H1 (cell line): Measurements from ENCODE around the gene GGCX.

Source experiments
- CBX8 ChIP-seq: fragments of 300-800, 300-1000 bp; sonication (generic); IDR thresholded peaks from 2 replicates; pipeline ENCODE4 v1.7.1; 2016; ENCODE audit warnings: low read depth, low read length, borderline replicate concordance
- CEBPB ChIP-seq: IDR thresholded peaks from 2 replicates; pipeline ENCODE4 v1.6.1; 2012; ENCODE audit warnings: low read depth, low read length
- EZH2 ChIP-seq: fragments of 200-600 bp; sonication (generic); IDR thresholded peaks from 2 replicates; pipeline ENCODE4 v1.7.1; 2012; ENCODE audit warnings: low read depth, mild to moderate bottlenecking, moderate library complexity, low read length, inconsistent platforms; ENCODE audit not compliant: severe bottlenecking
- KDM1A ChIP-seq: fragments of 200-600, 300-600 bp; sonication (generic); IDR thresholded peaks from 2 replicates; pipeline ENCODE4 v1.7.1; 2016; ENCODE audit warnings: mild to moderate bottlenecking, low read length, borderline replicate concordance
- MAFK ChIP-seq: IDR thresholded peaks from 2 replicates; pipeline ENCODE4 v1.6.1; 2012; ENCODE audit warnings: low read depth, mild to moderate bottlenecking, improper control_type of control experiment, low read length
- TCF12 ChIP-seq: IDR thresholded peaks from 2 replicates; pipeline ENCODE4 v1.6.1; 2011; ENCODE audit warnings: low read depth, mild to moderate bottlenecking, low read length
- ZNF274 ChIP-seq: IDR thresholded peaks from 2 replicates; pipeline ENCODE4 v1.7.0; 2012; ENCODE audit warnings: low read length, borderline replicate concordance; ENCODE audit errors: extremely low read depth
- TF ChIP-seq, protein P1 (sequence below), 3 experiments: IDR thresholded peaks; 1 replicate in 2 of 3; 2 replicates in 1 of 3; pipeline versions ENCODE4 v1.5.1 to v1.6.1; 2011; ENCODE audit warnings: low read length in 3 of 3, mild to moderate bottlenecking in 3 of 3, inconsistent platforms in 2 of 3, low read depth in 1 of 3, moderate library complexity in 1 of 3; ENCODE audit not compliant: insufficient read depth in 1 of 3; ENCODE audit errors: control extremely low read depth in 1 of 3
- TF ChIP-seq, protein P2 (sequence below): IDR thresholded peaks from 2 replicates; pipeline ENCODE4 v1.6.1; 2012; ENCODE audit warnings: inconsistent platforms

- TF ChIP-seq KDM1A = no peak
- TF ChIP-seq, protein P1, sequence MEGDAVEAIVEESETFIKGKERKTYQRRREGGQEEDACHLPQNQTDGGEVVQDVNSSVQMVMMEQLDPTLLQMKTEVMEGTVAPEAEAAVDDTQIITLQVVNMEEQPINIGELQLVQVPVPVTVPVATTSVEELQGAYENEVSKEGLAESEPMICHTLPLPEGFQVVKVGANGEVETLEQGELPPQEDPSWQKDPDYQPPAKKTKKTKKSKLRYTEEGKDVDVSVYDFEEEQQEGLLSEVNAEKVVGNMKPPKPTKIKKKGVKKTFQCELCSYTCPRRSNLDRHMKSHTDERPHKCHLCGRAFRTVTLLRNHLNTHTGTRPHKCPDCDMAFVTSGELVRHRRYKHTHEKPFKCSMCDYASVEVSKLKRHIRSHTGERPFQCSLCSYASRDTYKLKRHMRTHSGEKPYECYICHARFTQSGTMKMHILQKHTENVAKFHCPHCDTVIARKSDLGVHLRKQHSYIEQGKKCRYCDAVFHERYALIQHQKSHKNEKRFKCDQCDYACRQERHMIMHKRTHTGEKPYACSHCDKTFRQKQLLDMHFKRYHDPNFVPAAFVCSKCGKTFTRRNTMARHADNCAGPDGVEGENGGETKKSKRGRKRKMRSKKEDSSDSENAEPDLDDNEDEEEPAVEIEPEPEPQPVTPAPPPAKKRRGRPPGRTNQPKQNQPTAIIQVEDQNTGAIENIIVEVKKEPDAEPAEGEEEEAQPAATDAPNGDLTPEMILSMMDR (IDR thresholded peaks at IDR 0.05; ENCODE audit: control extremely low read depth in 1 of 3, insufficient read depth in 1 of 3, low read depth in 1 of 3, low read length in 3 of 3) = no peak
- TF ChIP-seq ZNF274 = no peak
- no peak for TF ChIP-seq CEBPB
- TF ChIP-seq, protein P2, sequence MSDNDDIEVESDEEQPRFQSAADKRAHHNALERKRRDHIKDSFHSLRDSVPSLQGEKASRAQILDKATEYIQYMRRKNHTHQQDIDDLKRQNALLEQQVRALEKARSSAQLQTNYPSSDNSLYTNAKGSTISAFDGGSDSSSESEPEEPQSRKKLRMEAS = no peak
- TF ChIP-seq EZH2 = no peak
- TF ChIP-seq TCF12 = no peak
- TF ChIP-seq CBX8 = no peak
- TF ChIP-seq MAFK = no peak
Measured at GRCh38 chr2:85585781-85586105, 24.4 kb upstream of the GGCX start.
